C4-2B (cell line): Measurements from ENCODE around the gene NEDD4L.

Experiments used
- CTCF ChIP-seq: fragments of 450-650 bp; conservative IDR thresholded peaks from 2 replicates; pipeline ENCODE4 v1.5.1; 2017; ENCODE audit warnings: mild to moderate bottlenecking
- ZFX ChIP-seq: fragments of 450-650 bp; IDR thresholded peaks from 2 replicates; pipeline ENCODE4 v1.6.1; 2017

- TF ChIP-seq CTCF = no peak
- TF ChIP-seq ZFX = no peak
These were observed 247.1 kb downstream of the NEDD4L start for GRCh38 chr18:58291131-58291530.
